Thyroid gland (tissue), 4 donors: ENCODE data around the gene ROM1.

Experiments used
- POLR2A ChIP-seq, 2 donors: fragments of 450-650 bp; IDR thresholded peaks; one replicate each; pipeline ENCODE4 v1.6.1; 2017; ENCODE audit warnings: antibody characterized with exemption in 2 of 2, mild to moderate bottlenecking in 2 of 2, moderate library complexity in 1 of 2
- TF ChIP-seq, protein P1 (sequence below), 6 experiments: fragments of 200-600 bp in 3 of 6; fragments of 450-650 bp in 3 of 6; sonication (generic) in 3 of 6; IDR thresholded peaks; one replicate each; pipeline ENCODE4 v1.5.1; 2016 to 2019; ENCODE audit warnings: antibody characterized with exemption in 6 of 6, mild to moderate bottlenecking in 2 of 6, inconsistent platforms in 1 of 6, moderate library complexity in 1 of 6

DNA sequence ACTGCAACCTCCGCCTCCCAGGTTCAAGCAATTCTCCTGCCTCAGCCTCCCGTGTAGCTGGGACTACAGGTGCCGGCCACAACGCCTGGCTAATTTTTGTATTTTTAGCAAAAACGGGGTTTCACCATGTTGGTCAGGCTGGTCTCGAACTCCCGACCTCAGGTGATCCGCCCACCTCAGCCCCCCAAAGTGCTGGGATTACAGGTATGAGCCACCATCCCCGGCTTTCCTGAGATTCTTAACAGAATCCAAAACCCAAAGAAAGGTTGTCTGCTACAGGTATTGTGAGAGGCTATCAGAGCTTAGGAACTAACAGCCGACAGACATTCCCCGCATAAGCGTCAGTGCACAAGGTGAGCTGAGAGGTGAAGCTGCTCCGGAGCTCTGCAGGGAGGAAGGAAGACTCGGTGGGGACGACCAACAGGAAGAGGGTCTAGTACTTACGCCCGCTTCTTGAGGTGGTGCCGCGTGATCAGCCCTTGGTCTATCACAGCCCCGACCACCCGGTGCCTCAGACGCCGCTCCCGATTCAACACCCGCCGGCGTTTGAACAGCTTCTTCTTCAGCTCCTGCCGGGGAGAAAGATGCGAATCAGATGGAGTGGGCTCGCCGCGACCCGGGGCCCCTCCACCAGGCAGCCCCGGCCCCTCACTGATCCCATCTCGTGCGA, 51.5 kb downstream of the ROM1 start:
- TF ChIP-seq POLR2A (IDR thresholded peaks at IDR 0.05) = no peak
- TF ChIP-seq, protein P1, sequence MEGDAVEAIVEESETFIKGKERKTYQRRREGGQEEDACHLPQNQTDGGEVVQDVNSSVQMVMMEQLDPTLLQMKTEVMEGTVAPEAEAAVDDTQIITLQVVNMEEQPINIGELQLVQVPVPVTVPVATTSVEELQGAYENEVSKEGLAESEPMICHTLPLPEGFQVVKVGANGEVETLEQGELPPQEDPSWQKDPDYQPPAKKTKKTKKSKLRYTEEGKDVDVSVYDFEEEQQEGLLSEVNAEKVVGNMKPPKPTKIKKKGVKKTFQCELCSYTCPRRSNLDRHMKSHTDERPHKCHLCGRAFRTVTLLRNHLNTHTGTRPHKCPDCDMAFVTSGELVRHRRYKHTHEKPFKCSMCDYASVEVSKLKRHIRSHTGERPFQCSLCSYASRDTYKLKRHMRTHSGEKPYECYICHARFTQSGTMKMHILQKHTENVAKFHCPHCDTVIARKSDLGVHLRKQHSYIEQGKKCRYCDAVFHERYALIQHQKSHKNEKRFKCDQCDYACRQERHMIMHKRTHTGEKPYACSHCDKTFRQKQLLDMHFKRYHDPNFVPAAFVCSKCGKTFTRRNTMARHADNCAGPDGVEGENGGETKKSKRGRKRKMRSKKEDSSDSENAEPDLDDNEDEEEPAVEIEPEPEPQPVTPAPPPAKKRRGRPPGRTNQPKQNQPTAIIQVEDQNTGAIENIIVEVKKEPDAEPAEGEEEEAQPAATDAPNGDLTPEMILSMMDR (IDR thresholded peaks at IDR 0.05) = no peak
